Tibial nerve (tissue), 4 donors: ENCODE measurements around the gene P3H3. TPM values are rescaled to one million over a fixed set of nuclear protein-coding genes. Genes with fewer than 3 reads are reported as not detected.

Source experiments
- DNase-seq, 2 donors: peaks; one replicate each; pipeline ENCODE4 v3.0.0-alpha.2; 2019; ENCODE audit warnings: low spot score in 2 of 2
- H3K27ac ChIP-seq, 4 donors: fragments of 200-600 bp; sonication (generic) in 3 of 4; one replicate each; pipeline ENCODE4 v1.5.1; 2017 to 2019; ENCODE audit warnings: mild to moderate bottlenecking in 1 of 4
- H3K27me3 ChIP-seq, 2 donors: fragments of 200-600 bp; sonication (generic) in 1 of 2; one replicate each; pipeline versions ENCODE4 v1.5.1 to v1.6.0; 2017 to 2019
- H3K36me3 ChIP-seq, 3 donors: fragments of 200-600 bp; sonication (generic); one replicate each; pipeline ENCODE4 v1.5.1; 2018 to 2019
- H3K4me1 ChIP-seq, 4 donors: fragments of 200-600 bp; sonication (generic) in 3 of 4; one replicate each; pipeline ENCODE4 v1.5.1; 2017 to 2019
- H3K4me3 ChIP-seq, 4 donors: fragments of 200-600 bp; sonication (generic) in 3 of 4; one replicate each; pipeline ENCODE4 v1.5.1; 2017 to 2019; ENCODE audit warnings: mild to moderate bottlenecking in 1 of 4, moderate library complexity in 1 of 4
- H3K9me3 ChIP-seq, 4 donors: fragments of 200-600 bp; sonication (generic) in 3 of 4; one replicate each; pipeline ENCODE4 v1.5.1; 2017 to 2019
- EP300 ChIP-seq, 2 donors: sonication (generic); formaldehyde crosslinking; IDR thresholded peaks; one replicate each; pipeline ENCODE4 v1.6.1; 2017; ENCODE audit warnings: antibody characterized with exemption in 2 of 2, mild to moderate bottlenecking in 1 of 2
- POLR2A ChIP-seq, 2 donors: fragments of 450-650 bp; IDR thresholded peaks; one replicate each; pipeline ENCODE4 v1.6.1; 2017; ENCODE audit warnings: antibody characterized with exemption in 2 of 2, mild to moderate bottlenecking in 2 of 2, moderate library complexity in 2 of 2
- WGBS, 2 donors: methylation state at CpG; one replicate each; pipeline ENCODE4 v1.1.5; 2018; 5-methylcytosine and 5-hydroxymethylcytosine counted together
- total RNA-seq, 4 donors: library from RNA; depleted of rRNA; stranded (reverse); fragments of >200 nt; gene quantifications; one replicate each; pipeline ENCODE4 v1.1.0, GENCODE V29; 2016
- TF ChIP-seq, protein P1 (sequence below), 5 experiments: fragments of 200-600 bp in 3 of 5; fragments of 450-650 bp in 2 of 5; sonication (generic) in 3 of 5; IDR thresholded peaks; one replicate each; pipeline ENCODE4 v1.5.1; 2016 to 2019; ENCODE audit warnings: antibody characterized with exemption in 5 of 5, mild to moderate bottlenecking in 3 of 5, moderate library complexity in 2 of 5

Gene P3H3
- total RNA-seq, 4 donors from 2014 or later, result 14.6 to 45.8 (median 36.4) TPM

- WGBS, 2 donors, result 67 to 83% methylated on average over 5 of the region's 5 CpGs
- TF ChIP-seq, protein P1, sequence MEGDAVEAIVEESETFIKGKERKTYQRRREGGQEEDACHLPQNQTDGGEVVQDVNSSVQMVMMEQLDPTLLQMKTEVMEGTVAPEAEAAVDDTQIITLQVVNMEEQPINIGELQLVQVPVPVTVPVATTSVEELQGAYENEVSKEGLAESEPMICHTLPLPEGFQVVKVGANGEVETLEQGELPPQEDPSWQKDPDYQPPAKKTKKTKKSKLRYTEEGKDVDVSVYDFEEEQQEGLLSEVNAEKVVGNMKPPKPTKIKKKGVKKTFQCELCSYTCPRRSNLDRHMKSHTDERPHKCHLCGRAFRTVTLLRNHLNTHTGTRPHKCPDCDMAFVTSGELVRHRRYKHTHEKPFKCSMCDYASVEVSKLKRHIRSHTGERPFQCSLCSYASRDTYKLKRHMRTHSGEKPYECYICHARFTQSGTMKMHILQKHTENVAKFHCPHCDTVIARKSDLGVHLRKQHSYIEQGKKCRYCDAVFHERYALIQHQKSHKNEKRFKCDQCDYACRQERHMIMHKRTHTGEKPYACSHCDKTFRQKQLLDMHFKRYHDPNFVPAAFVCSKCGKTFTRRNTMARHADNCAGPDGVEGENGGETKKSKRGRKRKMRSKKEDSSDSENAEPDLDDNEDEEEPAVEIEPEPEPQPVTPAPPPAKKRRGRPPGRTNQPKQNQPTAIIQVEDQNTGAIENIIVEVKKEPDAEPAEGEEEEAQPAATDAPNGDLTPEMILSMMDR (IDR thresholded peaks at IDR 0.05), result no peak
- TF ChIP-seq POLR2A (IDR thresholded peaks at IDR 0.05) (no peak), EP300 (IDR thresholded peaks at IDR 0.05) (no peak)
- H3K4me1 ChIP-seq, result peaks cover 0 to 23% (median 10%) of the 10 kb centered on the region in 4 donors
- H3K9me3 ChIP-seq, result no peaks in the 10 kb centered on the region
- DNase-seq, result no peak
- H3K27me3 ChIP-seq, result peaks cover 0 to 31% of the 10 kb centered on the region in 2 donors
- H3K27ac ChIP-seq, result no peak overlapping the region
- H3K36me3 ChIP-seq, result no peaks in the 10 kb centered on the region
- H3K4me3 ChIP-seq, result no peak overlapping the region
These were observed 8.0 kb upstream of the P3H3 start for GRCh38 chr12:6820166-6820565.

DNA sequence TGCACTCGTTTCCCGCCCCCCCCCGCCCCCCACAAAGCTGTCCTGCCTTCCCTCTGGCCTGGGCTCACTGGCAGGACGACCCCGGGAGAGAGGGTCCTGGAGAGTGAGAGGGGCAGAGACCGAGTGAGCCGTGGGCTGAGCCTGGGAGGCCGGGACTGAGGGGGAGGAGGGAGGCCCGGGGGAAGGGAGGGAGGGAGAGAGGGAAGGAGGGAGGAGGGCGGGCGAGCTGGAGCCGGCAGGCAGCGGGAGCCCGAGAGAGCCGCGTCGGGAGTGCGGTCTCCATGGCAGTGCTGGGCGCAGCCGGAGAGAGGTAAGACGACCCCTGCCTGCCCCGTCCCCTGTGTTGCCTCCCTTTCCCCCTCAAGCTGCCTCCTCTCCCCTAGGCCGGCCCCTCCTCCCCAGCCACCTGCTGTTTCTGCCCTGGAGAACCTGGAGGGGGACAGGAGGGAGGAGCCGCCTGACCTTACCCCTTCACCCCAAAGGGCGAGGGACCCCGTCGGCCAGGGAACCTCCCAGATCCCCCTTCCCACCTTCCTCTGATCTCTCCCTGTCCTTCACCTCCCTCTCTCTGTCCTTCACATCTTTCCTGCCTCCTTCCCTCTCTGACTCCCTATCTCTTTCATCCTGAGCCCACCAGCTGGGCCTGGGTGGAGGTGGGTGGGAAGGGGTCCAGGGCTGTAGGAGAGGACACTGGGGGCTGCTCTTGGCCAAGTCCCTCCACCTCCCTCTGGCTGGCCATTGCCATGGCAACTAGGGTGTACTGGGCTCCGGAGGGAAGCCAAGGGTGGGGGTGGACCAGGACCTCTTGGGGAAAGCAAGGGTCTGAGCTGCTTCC lies 6.4 kb upstream of the P3H3 start, which contains the start of gene GPR162:
GPR162 (plus strand) TSS at position 231 of the 835 bp plus-strand sequence. CDS start 2,078 bp downstream, outside the sequence.
- 1 to 3% methylated on average over 24 to 27 of the region's 28 CpGs for WGBS, 2 donors
- Histone ChIP-seq H3K27ac (peak within 1 kb of the TSS in 2 of 4 donors; percentile 36 to 53), H3K9me3 (no peaks in the 10 kb centered on the region), H3K36me3 (no peaks in the 10 kb centered on the region), H3K27me3 (peaks cover 0 to 34% of the 10 kb centered on the region in 2 donors), H3K4me3 (peak within 1 kb of the TSS; percentile 17 to 50 (median 30)), H3K4me1 (peaks cover 0 to 35% (median 12%) of the 10 kb centered on the region in 4 donors)
- DNase-seq, result no peak
- TF ChIP-seq, protein P1 (IDR thresholded peaks at IDR 0.05), result no peak
- TF ChIP-seq EP300 (IDR thresholded peaks at IDR 0.05) (no peak), POLR2A (IDR thresholded peaks at IDR 0.05) (no peak)

GRCh38 chr12:6822426-6823135 lies 5.6 kb upstream of the P3H3 start:
- Histone ChIP-seq H3K36me3 (no peaks in the 10 kb centered on the region), H3K27me3 (peaks cover 0 to 34% of the 10 kb centered on the region in 2 donors), H3K4me1 (peaks cover 0 to 43% (median 14%) of the 10 kb centered on the region in 4 donors), H3K27ac (no peak overlapping the region), H3K4me3 (no peak overlapping the region), H3K9me3 (no peaks in the 10 kb centered on the region)
- DNase-seq, result no peak
- TF ChIP-seq, protein P1 (IDR thresholded peaks at IDR 0.05), result no peak
- TF ChIP-seq POLR2A (IDR thresholded peaks at IDR 0.05), result no peak
- TF ChIP-seq EP300 (IDR thresholded peaks at IDR 0.05), result no peak
- WGBS, 2 donors, result 58 to 61% methylated on average over 7 of the region's 7 CpGs

GRCh38 chr12:6823182-6824084 lies 4.8 kb upstream of the P3H3 start:
- Histone ChIP-seq H3K27me3 (peaks cover 0 to 34% of the 10 kb centered on the region in 2 donors), H3K9me3 (no peaks in the 10 kb centered on the region), H3K36me3 (no peaks in the 10 kb centered on the region), H3K4me3 (no peak overlapping the region), H3K27ac (no peak overlapping the region), H3K4me1 (peaks cover 0 to 49% (median 14%) of the 10 kb centered on the region in 4 donors)
- TF ChIP-seq EP300 (IDR thresholded peaks at IDR 0.05), result no peak
- TF ChIP-seq, protein P1 (IDR thresholded peaks at IDR 0.05), result no peak
- no peak for TF ChIP-seq POLR2A (IDR thresholded peaks at IDR 0.05)
- no peak for DNase-seq
- 64 to 77% methylated on average over 8 to 11 of the region's 12 CpGs for WGBS, 2 donors
